Limb (tissue), 2 donors: ENCODE data around the gene SLC22A23.

Experiments used
- DNase-seq, 2 donors: peaks; one replicate each; pipeline ENCODE4 v3.0.0-alpha.2; 2016; ENCODE audit errors: extremely low spot score in 2 of 2

Gene SLC22A23

DNA sequence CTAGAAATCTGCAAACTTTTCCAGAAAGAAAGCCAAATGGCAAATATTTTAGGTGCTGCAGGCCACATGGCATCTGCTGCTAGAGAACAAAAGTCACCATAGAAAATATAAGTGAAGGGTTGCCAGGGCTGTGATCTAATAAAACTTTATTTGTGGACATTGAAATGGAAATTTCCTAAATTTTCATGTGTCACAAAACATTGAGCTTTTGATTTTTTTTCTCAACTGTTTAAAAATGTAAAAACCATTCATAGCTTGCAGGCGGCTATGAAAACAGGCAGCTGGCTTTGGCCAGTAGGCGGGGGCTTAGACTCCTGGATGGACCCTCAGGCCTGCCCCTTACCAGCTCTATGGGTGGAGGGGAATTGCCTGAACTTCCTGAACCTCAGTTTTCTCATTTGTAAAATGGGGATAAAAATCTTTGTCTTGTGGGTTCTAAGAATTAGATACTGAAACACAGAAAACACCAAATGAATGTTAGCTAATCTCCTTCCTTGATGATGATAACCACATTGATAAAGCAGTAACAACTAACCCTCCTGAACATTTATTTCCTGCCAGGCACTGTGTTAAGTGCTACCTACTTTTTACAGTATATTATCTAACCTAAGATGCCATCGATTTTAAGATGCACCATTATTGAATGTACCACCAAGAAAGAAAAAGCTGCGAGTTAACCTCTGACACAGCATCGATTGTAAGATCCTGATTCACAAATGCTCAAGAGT, 85.5 kb downstream of the SLC22A23 start:
- no peak for DNase-seq

DNA sequence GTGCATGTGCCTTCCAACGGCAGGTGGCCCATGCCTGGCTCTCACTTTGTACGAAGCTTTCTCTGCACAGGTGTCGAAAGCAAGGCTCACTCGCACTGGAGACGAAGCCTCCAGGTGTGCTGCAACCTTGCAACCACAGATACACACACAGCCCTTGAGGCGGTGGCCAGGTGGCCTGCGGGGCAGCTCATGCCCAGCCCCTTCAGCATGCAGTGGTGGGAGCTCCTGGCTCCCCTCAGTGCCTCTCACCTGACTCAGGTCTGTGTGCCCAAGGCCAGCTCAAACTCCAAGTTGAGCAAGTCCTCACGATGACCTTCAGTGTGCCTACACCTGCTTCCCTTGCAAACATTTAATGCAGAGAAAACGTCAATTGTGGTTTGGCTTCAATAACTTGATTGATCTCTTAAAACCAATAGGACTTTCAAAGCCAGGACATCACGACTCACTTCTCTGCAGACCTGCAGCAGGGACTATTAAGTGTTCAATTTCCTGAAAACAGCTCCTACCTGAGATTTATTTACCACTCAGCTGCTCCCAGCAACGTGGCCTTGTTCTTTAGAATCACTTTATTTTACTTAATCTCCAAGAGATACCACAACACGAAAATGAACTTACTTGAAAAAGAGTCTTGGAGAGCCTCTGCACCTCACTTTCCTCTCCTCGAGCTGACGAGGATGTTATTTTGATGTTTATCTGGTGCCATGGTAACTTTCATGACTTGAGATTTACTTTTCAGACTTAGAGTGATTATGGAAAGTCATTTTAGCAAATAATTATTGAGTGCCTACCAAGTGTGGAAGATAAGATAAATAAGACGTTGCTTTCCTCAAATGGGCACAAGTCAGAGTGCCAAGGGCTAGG, 86.3 kb downstream of the SLC22A23 start:
- DNase-seq: no peak

DNA sequence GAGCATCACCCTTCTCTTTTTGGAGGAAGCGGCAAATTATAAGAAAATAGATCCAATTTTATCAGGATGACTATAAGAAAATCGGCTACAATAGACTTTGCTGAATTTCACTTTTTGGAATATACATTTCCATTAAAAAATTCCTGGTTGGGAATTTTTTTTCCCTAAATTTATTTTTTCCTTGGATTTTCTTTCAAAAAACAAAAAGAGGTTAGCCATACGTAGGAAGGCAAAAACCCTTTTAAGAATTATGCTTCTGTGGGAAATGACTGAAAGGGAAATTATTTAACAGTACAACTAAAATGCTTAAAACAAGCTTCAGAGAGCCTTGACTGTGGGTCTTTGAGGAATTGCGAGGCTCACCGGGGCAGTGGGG, 86.9 kb downstream of the SLC22A23 start:
- DNase-seq: no peak

DNA sequence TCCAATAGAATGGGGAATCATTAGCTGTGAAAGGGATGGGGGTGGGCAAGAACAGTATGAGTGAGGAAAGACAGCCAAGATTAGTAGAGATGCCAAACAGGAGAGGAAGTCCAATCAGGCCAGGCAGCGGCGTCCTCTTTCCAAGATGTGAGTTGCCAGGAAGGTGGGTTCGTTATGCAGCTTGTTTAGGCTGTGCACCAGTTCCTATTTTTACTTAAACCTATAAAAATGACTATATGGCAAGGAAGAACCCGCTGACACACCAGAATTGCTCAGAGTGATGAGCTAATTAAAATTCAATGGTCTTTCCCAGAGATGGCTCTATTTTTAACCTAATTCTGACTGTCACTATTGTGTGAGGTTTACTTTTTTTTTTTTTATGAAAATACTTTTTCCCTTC, 88.2 kb downstream of the SLC22A23 start:
- no peak for DNase-seq

DNA sequence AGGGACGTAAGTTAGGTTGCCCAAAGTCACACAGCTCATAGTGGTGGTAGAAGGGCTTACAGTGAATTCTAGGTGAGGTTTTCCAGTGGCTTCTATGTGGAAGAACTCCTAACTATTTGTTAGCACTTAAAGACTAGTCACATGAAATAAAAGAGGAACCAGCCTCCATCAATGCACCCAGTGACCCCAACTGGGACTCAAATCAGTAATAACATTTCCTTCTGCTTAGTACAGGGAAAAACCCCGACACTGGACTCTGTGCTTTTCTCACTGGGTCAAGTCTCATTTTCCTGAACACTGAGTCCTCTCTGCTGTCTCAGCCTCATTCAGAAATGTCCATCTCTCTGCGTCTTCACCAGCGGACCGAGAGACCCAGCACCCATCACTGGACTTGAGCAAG, 89.2 kb downstream of the SLC22A23 start:
- no peak for DNase-seq

DNA sequence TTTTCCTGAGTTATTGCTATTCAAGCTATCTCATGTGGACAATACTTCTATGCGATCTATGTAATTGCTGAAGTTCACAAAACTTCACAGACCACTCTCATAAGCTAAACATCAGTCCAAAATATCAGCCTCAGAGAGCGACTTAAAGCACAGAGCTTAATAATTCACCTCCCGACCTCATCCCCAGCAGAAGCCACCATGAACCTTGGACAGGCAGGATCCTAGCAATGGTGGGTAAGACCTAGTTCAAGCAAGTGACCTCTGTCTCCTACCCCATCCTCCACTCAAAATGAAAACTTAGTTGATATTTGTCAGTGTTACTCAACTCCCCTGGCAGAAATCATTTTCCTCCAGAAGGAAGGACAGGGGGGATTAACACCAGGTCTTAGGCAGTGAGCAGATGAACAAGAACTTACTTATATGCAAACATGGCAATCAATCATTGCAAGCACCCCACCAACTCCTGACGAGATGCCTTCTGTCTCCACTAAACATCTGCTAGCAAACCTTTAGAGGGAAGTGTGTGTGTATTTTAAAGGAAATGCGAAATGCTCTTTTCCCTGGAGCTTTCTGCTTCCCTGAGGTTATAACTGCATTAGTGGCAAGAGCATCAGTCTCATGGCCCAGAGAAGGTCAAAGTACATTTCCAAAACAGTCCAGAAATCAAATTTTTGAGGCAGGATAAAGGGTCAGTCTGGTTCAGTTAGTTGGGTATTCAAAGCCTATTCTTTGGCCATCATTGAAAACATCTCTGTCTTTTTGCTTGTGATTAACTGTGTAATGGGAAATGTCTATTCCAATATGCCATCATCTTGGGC, 90.0 kb downstream of the SLC22A23 start:
- no peak for DNase-seq

DNA sequence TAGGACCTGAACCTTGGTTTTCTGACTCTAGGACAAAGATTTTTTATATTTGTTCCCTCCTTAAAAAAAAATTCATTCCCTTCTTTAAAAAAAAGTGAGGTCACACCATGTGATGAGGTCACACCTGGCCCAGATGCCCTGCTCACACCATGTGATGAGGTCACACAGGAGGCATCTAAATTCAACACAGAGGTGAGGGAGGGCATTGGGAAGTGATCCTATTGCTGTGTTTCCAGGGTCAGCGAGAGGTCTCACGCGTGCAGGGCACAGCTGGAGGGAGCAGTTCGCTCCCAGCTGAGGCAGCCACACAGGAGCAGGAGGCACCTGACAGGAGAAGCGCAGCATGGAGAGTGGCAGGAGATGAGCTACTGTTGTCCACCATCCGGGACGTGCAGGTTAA, 92.5 kb downstream of the SLC22A23 start:
- no peak for DNase-seq

DNA sequence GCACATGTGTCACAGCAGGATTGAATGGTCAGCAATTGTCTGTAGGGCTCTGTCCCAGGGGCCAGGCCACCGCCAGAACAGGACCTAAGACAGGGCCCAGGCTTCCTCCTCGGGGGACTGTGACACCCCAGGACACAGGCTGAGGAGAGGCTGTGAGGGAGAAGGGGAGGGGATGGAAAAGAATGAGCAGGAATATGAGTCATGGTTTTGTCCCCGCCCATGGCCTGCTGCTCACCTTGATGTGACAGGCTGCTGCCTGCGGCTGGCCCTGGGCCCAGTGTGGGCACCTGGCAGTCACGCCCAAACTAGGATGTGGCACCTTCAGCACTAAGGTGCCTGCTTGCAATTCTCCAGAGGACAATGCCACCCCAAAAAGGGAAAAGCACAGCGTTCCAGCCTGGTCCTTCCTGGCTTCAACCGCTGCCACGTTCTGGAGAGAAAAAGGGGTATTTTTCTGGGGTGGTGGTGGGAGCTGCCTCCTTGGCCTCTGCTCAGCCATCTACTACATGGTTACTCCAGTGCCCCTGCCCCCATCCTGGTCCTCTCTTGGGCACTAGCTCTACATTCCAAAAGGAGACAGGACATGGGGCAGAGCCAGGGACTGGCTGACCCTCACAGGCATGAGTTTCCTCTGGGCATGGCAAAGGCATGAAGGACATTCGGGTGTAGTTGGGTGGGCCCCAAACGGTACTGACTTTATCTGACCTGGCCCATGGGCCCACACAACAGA, 93.4 kb downstream of the SLC22A23 start:
- no peak for DNase-seq

DNA sequence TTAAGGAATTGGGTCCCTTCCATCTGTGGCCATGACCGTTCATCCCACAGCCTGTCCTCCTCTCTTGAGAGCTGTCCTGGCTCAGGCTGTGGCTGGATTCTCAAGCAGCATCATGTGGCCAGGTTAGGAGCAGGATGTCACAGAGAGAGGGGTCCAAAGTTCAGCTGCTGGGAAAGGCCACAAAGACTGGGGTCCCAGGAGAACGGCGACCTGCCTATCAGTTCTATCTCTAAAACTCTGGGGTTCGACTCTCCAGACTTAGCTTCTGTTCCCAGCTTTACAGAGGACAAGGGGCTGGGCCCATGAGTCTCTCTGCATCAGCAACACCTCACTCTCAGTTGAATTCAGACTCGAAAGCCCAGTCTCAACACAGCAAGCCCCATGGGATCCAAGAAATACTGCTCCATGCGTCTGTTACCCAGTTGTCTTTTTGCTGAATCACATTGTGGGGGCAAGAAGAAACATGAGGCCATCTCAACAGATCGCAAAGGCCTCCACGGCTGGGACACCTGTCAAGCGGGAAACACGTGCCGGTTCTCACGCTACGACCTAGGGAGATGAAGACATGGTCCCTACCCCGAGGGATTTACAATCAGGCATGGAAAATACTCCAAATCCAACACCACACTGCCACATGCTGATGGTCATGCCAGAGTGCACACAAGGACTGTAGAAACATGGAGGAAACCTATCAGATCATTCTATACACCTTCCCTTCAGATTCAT, 95.4 kb downstream of the SLC22A23 start:
- DNase-seq: no peak

DNA sequence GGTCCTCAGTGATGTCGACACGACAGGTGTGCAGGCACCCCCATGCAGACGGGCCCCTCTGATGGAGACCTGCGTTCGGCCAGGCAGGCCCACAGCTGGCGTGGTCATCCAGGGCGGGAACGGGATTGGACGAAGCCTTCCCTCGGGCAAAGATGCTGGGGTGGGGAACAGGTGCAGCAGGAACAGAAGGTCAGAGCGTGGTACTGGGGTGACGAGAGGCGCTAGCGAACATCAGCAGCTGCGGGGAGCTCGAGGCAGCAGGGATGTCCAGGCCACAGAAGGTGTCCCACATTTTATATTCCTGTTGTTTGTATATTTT, 96.2 kb downstream of the SLC22A23 start:
- no peak for DNase-seq

DNA sequence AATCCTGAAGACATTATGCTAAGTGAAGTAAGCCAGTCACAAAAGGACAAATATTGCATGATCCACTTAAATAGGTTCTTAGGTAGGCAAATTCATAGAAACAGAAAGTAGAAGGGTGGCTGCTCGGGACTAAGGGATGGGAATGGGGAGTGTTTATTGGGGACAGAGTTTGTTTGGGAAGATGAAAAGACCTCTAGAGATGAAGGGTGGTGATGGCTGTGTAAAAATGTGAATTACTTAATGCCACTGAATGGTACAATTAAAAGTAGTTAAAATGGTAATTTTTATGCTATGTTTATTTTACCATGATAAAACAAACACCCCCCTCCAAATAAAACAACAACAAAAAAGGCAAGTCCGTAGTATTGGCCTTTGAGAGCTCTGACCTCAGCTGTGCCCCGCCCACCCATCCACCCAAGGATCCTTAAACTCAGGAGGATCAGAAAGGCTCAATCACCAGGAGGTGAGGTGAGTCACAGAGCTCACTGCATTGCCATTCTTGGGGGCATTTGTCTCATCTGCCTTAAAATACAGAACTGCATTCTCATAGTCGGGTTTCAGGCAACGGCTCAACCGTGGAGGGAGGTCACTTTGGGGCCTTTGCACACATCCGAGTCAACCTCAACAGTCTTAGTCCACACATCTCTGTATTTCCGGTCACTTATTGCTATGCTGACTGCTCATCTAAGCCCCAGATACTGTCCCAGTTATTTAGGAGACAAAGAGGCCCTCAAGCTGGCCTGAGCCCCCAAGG, 96.7 kb downstream of the SLC22A23 start:
- no peak for DNase-seq

DNA sequence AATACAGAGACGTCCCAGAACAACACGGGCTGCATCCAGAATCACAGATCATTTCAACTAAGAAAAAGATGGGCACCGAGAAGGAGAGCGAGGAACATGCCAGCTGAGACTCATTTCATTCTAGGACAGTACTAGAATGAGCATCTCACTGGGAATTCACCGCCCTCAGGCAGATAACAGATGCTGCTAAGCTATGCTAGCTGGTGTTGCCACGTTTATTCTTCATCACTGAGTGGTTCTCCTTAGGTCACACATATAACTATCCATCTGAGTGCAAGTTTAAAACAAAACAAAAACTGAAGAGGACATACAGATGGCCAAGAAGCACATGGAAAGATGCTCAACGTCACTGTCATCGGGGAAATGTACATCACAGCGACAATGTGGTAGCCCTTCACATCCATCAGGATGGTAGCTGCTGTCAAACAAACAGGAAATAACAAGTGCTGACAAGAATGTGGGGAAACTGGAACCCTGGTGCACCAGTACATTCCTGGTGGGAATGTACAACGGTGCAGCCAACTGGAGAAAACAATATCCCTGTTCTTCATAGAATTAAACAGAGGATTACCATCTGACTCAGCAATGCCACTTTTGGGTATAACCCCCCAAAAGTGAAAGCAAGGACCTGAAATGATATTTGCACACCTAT, 97.6 kb downstream of the SLC22A23 start:
- DNase-seq: no peak

DNA sequence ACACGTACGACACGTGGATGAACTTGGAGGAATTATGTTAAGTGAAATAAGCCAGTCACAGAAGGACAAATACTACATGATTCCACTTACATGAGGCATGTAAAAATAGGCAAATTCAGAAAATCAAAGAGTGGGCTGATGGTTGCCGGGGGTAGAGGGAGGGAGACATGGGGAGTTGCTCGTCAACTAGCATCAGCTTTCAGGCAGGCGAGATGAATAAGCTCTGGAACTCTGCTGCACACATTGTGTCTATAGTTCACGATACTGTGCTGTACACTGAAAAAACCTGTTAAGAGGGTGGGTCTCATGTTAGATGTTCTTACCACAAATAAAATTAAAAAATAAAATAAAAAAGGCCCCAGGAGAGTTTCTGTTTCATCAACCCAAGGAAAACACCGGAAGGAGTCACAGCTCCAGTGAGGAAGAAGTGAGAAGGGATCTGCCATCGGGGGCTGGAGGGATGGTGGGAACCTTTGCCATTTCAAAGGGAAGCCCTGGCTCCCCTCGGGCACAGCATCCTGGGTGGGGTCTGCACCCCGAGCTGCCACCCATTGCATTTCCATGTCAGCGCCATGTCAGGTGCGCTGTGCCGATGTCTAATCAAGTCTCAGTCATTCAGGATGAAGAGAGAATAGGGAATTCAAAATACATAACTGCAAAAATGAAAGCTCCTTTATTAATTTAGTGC, 98.3 kb downstream of the SLC22A23 start:
- DNase-seq: no peak

DNA sequence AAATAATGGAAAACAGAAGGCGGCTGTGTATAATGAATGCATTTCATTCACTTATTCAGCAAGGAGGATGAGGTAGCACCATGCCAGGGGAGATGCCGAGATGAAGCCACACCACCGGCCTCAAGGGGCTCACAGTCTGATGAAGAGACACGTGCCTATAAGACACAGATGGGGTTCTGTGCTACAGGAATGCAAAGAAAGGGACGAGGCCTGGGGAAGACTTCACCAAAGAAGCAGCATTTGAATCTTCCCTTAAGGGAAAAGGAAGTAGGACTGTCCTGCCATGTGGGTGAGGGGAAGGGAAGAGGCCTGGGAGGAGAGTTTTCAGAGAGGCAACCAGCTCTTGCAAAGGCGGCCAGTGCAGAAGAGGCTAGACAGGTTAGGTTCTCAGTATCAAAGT, 99.2 kb downstream of the SLC22A23 start:
- no peak for DNase-seq

DNA sequence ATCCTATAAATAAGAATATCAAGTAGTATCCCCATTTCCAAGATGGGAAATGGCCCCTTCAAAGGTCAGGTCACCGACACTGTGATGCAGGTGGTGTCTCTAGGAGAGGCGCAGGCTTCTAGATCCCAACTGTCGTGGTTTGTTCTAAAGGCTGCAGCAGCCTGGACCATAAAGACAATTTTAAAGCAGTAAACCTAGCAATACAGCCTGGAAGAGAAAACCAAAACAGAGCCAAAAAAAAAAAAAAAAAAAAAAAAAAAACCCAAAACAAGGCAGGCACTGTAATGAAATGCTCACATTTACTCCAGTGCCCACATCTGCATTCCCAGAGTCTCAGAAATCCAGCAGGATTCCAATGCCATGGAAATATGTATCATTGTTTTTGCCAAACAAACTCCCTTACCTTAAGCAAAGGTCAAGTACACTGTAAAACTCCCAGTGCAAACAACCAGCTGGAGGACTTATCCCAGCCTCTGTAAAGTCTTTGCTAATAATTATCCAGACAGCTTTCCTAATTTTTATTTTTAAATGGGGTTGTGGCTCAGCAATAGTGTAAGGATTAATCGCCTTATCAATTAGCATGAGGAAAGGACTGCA, 99.9 kb downstream of the SLC22A23 start:
- DNase-seq: no peak

DNA sequence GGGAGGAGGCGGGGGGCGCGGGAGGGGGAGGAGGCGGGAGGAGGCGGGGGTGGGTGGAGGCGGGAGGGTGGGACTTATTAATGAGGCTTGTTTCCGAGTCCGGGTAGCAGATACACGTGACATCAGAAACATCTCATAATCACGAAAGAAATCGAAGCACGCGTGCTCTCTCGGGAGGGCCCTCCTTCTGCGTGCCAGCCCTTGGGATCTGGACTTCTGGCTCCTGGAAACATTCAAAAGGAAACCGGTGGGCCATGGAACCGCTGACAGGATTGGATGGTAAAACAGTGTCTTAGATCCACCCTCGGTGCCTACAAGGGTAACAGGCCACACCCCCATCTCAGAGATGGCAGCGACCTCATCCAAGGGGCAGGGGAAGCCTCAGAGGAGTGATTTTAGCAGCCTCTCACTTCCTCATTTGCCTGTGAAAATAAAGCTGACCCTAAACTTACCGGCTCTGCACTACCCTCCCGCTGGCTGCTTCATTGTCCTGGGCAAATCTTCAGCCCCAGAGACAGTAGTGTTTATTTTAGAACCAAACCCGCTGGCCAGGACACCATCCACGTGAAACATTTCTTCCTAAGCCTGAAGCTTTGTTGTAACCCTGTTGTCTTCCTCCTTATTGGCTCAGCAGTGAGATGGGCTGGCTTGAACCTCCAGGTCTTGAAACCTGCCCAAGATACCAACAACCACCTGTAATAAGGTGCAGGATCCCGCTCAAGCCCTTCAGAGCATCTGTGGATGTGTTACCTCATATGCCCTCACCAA, 100.6 kb downstream of the SLC22A23 start:
- DNase-seq: peak in 1 of 2 donors; percentile 73

DNA sequence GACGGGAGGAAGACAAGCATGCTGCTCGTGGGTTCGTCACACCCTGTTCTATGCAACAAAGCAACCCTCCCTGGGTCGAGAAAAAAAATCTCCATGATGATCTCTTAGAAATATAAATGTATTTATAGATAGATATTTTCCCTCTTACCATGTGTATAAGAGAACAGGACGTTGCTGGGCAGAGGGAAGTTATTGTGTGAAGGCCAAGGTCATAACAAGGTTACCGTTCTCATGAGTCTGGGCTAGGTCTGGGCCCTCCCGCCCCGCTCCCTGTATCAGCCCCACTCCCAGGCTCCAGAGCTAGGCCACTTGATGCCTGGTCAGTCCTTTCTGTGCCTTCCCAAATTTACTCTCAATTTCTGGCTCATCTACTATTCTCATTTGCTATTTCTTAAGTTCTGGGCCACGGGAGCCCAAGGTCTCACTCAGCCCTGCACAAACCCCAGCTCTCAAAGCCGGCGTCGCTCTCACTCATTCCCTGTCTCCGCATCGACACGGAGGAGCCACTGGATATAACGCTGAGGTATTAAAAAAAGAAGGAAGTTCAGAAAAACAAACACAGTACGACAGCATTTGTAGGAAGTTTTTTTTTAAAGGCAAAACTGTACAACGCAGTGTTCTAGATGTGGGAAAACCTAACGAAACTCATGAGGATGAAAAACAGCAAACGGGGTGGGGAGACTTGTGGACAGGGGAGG, 101.3 kb downstream of the SLC22A23 start:
- peak in 1 of 2 donors; percentile 53 for DNase-seq
